Activated naive CD8-positive, alpha-beta T cell treated with anti-CD3 and anti-CD28 coated beads, Interleukin-2, amount 50 U/mL, for 24 hours (primary cell): Measurements from ENCODE around the gene TRMT1.

Experiments used
- ATAC-seq: fragments of 150-1000 bp; cut with Tn5 transposase; one replicate; pipeline ENCODE4 v1.10.0; 2021
- DNase-seq: peaks from one replicate; pipeline ENCODE4 v3.0.0; 2021
- H3K27ac Mint-ChIP-seq: one replicate; pipeline ENCODE4 v1.8.0; 2021; ENCODE audit warnings: mild to moderate bottlenecking, mixed read lengths
- H3K27me3 Mint-ChIP-seq: one replicate; pipeline ENCODE4 v1.8.0; 2021; ENCODE audit warnings: mixed read lengths
- H3K36me3 Mint-ChIP-seq: one replicate; pipeline ENCODE4 v1.8.0; 2021; ENCODE audit warnings: low read depth, mixed read lengths
- H3K4me1 Mint-ChIP-seq: one replicate; pipeline ENCODE4 v1.8.0; 2021; ENCODE audit warnings: mixed read lengths
- H3K4me3 Mint-ChIP-seq: one replicate; pipeline ENCODE4 v1.8.0; 2021; ENCODE audit warnings: mild to moderate bottlenecking, moderate library complexity, mixed read lengths
- H3K9me3 Mint-ChIP-seq: one replicate; pipeline ENCODE4 v1.8.0; 2021; ENCODE audit warnings: mixed read lengths

Gene TRMT1

GRCh38 chr19:13103581-13104359 is 12.8 kb downstream of the TRMT1 start:
- Mint-ChIP-seq H3K4me3 (peak overlapping the region; percentile 74), H3K9me3 (no peaks in the 10 kb centered on the region), H3K36me3 (peaks cover 14% of the 10 kb centered on the region), H3K27ac (peak overlapping the region; percentile 91), H3K27me3 (peaks cover 3% of the 10 kb centered on the region), H3K4me1 (peaks cover 46% of the 10 kb centered on the region)
- DNase-seq = no peak
- no peak for ATAC-seq

- Mint-ChIP-seq H3K27ac (peak within 1 kb of the TSS; percentile 70), H3K4me3 (peak within 1 kb of the TSS; percentile 74), H3K4me1 (peaks cover 52% of the 10 kb centered on the region), H3K9me3 (no peaks in the 10 kb centered on the region), H3K27me3 (peaks cover 3% of the 10 kb centered on the region), H3K36me3 (peaks cover 14% of the 10 kb centered on the region)
- ATAC-seq (peak; percentile 25), DNase-seq (peak; percentile 63)
These were observed 13.6 kb downstream of the TRMT1 start, which contains the start of gene LYL1 for GRCh38 chr19:13102666-13103580. LYL1 (minus strand) TSS chr19:13102858; CDS start chr19:13101171, 1,687 bp downstream.

- H3K27ac Mint-ChIP-seq = no peak overlapping the region
- H3K4me1 Mint-ChIP-seq = peaks cover 53% of the 10 kb centered on the region
These were observed 14.2 kb downstream of the TRMT1 start for GRCh38 chr19:13102416-13102665.

GRCh38 chr19:13101590-13102415 is 14.7 kb downstream of the TRMT1 start:
- peaks cover 10% of the 10 kb centered on the region for H3K36me3 Mint-ChIP-seq
- H3K27ac Mint-ChIP-seq = no peak overlapping the region
- no peak for ATAC-seq
- peaks cover 7% of the 10 kb centered on the region for H3K27me3 Mint-ChIP-seq
- peaks cover 57% of the 10 kb centered on the region for H3K4me1 Mint-ChIP-seq
- peak overlapping the region; percentile 74 for H3K4me3 Mint-ChIP-seq
- no peak for DNase-seq
- H3K9me3 Mint-ChIP-seq = no peaks in the 10 kb centered on the region

More at GRCh38 chr19:13102416-13102665, 14.2 kb downstream of the TRMT1 start:
- peak overlapping the region; percentile 74 for H3K4me3 Mint-ChIP-seq
- ATAC-seq (no peak), DNase-seq (no peak)
- peaks cover 3% of the 10 kb centered on the region for H3K27me3 Mint-ChIP-seq
- peaks cover 10% of the 10 kb centered on the region for H3K36me3 Mint-ChIP-seq
- H3K9me3 Mint-ChIP-seq = no peaks in the 10 kb centered on the region

GRCh38 chr19:13100841-13101589 is 15.5 kb downstream of the TRMT1 start:
- Mint-ChIP-seq H3K27me3 (peaks cover 14% of the 10 kb centered on the region), H3K36me3 (peaks cover 10% of the 10 kb centered on the region), H3K4me3 (peak overlapping the region; percentile 74), H3K4me1 (peaks cover 58% of the 10 kb centered on the region), H3K27ac (no peak overlapping the region), H3K9me3 (no peaks in the 10 kb centered on the region)
- DNase-seq (no peak), ATAC-seq (no peak)

- ATAC-seq (peak; percentile 61), DNase-seq (peak; percentile 75)
- H3K4me3 Mint-ChIP-seq = peak overlapping the region; percentile 68
- H3K36me3 Mint-ChIP-seq = peaks cover 10% of the 10 kb centered on the region
- H3K4me1 Mint-ChIP-seq = peaks cover 57% of the 10 kb centered on the region
- H3K27ac Mint-ChIP-seq = peak overlapping the region; percentile 84
- H3K27me3 Mint-ChIP-seq = peaks cover 17% of the 10 kb centered on the region
- no peaks in the 10 kb centered on the region for H3K9me3 Mint-ChIP-seq
These were observed 16.4 kb downstream of the TRMT1 start for GRCh38 chr19:13100031-13100588.

GRCh38 chr19:13099073-13099999 is 17.2 kb downstream of the TRMT1 start:
- Mint-ChIP-seq H3K4me3 (peak overlapping the region; percentile 68), H3K36me3 (peaks cover 8% of the 10 kb centered on the region), H3K9me3 (no peaks in the 10 kb centered on the region), H3K27me3 (peaks cover 23% of the 10 kb centered on the region), H3K4me1 (peaks cover 55% of the 10 kb centered on the region), H3K27ac (peak overlapping the region; percentile 84)
- ATAC-seq = peak; percentile 29
- peak; percentile 76 for DNase-seq

GRCh38 chr19:13098277-13099072 is 18.1 kb downstream of the TRMT1 start:
- Mint-ChIP-seq H3K36me3 (peaks cover 8% of the 10 kb centered on the region), H3K4me1 (peaks cover 56% of the 10 kb centered on the region), H3K9me3 (no peaks in the 10 kb centered on the region), H3K4me3 (peak overlapping the region; percentile 48), H3K27me3 (peaks cover 24% of the 10 kb centered on the region), H3K27ac (no peak overlapping the region)
- DNase-seq = no peak
- ATAC-seq = no peak

- Mint-ChIP-seq H3K4me1 (peaks cover 51% of the 10 kb centered on the region), H3K9me3 (no peaks in the 10 kb centered on the region), H3K36me3 (peaks cover 8% of the 10 kb centered on the region), H3K27ac (no peak overlapping the region), H3K27me3 (peaks cover 24% of the 10 kb centered on the region), H3K4me3 (peak overlapping the region; percentile 32)
- DNase-seq = no peak
- ATAC-seq = no peak
These were observed 18.9 kb downstream of the TRMT1 start for GRCh38 chr19:13097463-13098258.

- peak overlapping the region; percentile 55 for H3K4me3 Mint-ChIP-seq
- no peak for ATAC-seq
- peaks cover 49% of the 10 kb centered on the region for H3K4me1 Mint-ChIP-seq
- peaks cover 8% of the 10 kb centered on the region for H3K36me3 Mint-ChIP-seq
- peak overlapping the region; percentile 53 for H3K27ac Mint-ChIP-seq
- H3K9me3 Mint-ChIP-seq = no peaks in the 10 kb centered on the region
- peaks cover 24% of the 10 kb centered on the region for H3K27me3 Mint-ChIP-seq
- DNase-seq = no peak
These were observed 19.5 kb downstream of the TRMT1 start for GRCh38 chr19:13097033-13097462.
